Dendritic cell treated with granulocyte-macrophage colony-stimulating factor and Interleukin-4, amounts not matched to agents 40 ng/mL and 50 ng/mL, for 4 days (primary cell): Measurements from ENCODE around the gene XYLT2.
"Not testable (repeated sequence)": the region's sequence is repeated elsewhere in the genome, so short reads cannot be mapped to it uniquely, and the experiment has no call there.

Experiments used
- H3K27ac Mint-ChIP-seq: one replicate; pipeline ENCODE4 v1.8.0; 2022; ENCODE audit warnings: mild to moderate bottlenecking, mixed read lengths
- H3K27me3 Mint-ChIP-seq: one replicate; pipeline ENCODE4 v1.8.0; 2022; ENCODE audit warnings: mild to moderate bottlenecking, mixed read lengths
- H3K36me3 Mint-ChIP-seq: one replicate; pipeline ENCODE4 v1.8.0; 2022; ENCODE audit warnings: low read depth, mixed read lengths
- H3K4me1 Mint-ChIP-seq: one replicate; pipeline ENCODE4 v1.8.0; 2022; ENCODE audit warnings: low read depth, mixed read lengths
- H3K4me3 Mint-ChIP-seq: one replicate; pipeline ENCODE4 v1.8.0; 2022; ENCODE audit warnings: mild to moderate bottlenecking, moderate library complexity, mixed read lengths
- H3K9me3 Mint-ChIP-seq: one replicate; pipeline ENCODE4 v1.8.0; 2022; ENCODE audit warnings: mixed read lengths
- intact Hi-C: fragments of 100-400 bp; cut with micrococcal nuclease; formaldehyde crosslinking; loops from one replicate; pipeline ENCODE4 v1.15.0; 2022

Gene XYLT2

GRCh38 chr17:50345432-50346312 is at the start of gene XYLT2:
XYLT2 (plus strand) TSS chr17:50346126; CDS start chr17:50346141, 15 bp downstream.
- intact Hi-C loops: loop anchor here (5.0 kb wide), 1 partner anchor 198 kb away; no protein-coding TSS in a partner anchor
- H3K27ac Mint-ChIP-seq: peak within 1 kb of the TSS; percentile 81

GRCh38 chr17:50297407-50297865 is 48.5 kb upstream of the XYLT2 start:
- H3K36me3 Mint-ChIP-seq: no peaks in the 10 kb centered on the region

More at GRCh38 chr17:50345432-50346312, at the start of gene XYLT2:
- peak within 1 kb of the TSS; percentile 89 for H3K4me3 Mint-ChIP-seq
- no peaks in the 10 kb centered on the region for H3K9me3 Mint-ChIP-seq
- H3K4me1 Mint-ChIP-seq: peaks cover 35% of the 10 kb centered on the region
- peaks cover 5% of the 10 kb centered on the region for H3K27me3 Mint-ChIP-seq
- peaks cover 10% of the 10 kb centered on the region for H3K36me3 Mint-ChIP-seq

GRCh38 chr17:50298018-50298417 is 47.9 kb upstream of the XYLT2 start:
- Mint-ChIP-seq H3K9me3 (no peaks in the 10 kb centered on the region), H3K36me3 (no peaks in the 10 kb centered on the region), H3K4me3 (no peak overlapping the region), H3K27ac (no peak overlapping the region), H3K27me3 (peaks cover 4% of the 10 kb centered on the region), H3K4me1 (peaks cover 12% of the 10 kb centered on the region)
- intact Hi-C loops: loop anchor here (10.0 kb wide), 1 partner anchor 203 kb away; the partner anchor contains the start of gene PDK2

More at GRCh38 chr17:50297407-50297865, 48.5 kb upstream of the XYLT2 start:
- H3K9me3 Mint-ChIP-seq: no peaks in the 10 kb centered on the region
- H3K4me3 Mint-ChIP-seq: no peak overlapping the region
- no peak overlapping the region for H3K27ac Mint-ChIP-seq
- H3K27me3 Mint-ChIP-seq: peaks cover 4% of the 10 kb centered on the region
- H3K4me1 Mint-ChIP-seq: peaks cover 10% of the 10 kb centered on the region
- intact Hi-C loops: loop anchor here (1.0 to 10.0 kb wide), 2 partner anchors 97 to 203 kb away; partner anchors contain the start of gene PDK2

- Mint-ChIP-seq H3K27me3 (peaks cover 4% of the 10 kb centered on the region), H3K36me3 (no peaks in the 10 kb centered on the region), H3K4me1 (peaks cover 12% of the 10 kb centered on the region), H3K4me3 (no peak overlapping the region), H3K9me3 (no peaks in the 10 kb centered on the region), H3K27ac (no peak overlapping the region)
- intact Hi-C loops: loop anchor here (10.0 kb wide), 1 partner anchor 205 kb away; the partner anchor contains the start of gene PDK2
Measured at GRCh38 chr17:50299776-50300175, 46.1 kb upstream of the XYLT2 start.

- H3K27me3 Mint-ChIP-seq, intact Hi-C loops, H3K4me3 Mint-ChIP-seq, H3K9me3 Mint-ChIP-seq, H3K36me3 Mint-ChIP-seq, H3K27ac Mint-ChIP-seq: not testable (repeated sequence)
- peaks cover 12% of the 10 kb centered on the region for H3K4me1 Mint-ChIP-seq
Measured at GRCh38 chr17:50300824-50301223, 45.1 kb upstream of the XYLT2 start.

- intact Hi-C loops: no loop called here
- Mint-ChIP-seq H3K36me3 (no peaks in the 10 kb centered on the region), H3K27me3 (peaks cover under 1% of the 10 kb centered on the region), H3K27ac (no peak overlapping the region), H3K4me1 (peaks cover 12% of the 10 kb centered on the region), H3K9me3 (no peaks in the 10 kb centered on the region), H3K4me3 (no peak overlapping the region)
Measured at GRCh38 chr17:50301891-50302584, 43.9 kb upstream of the XYLT2 start.

GRCh38 chr17:50303051-50303450 is 42.9 kb upstream of the XYLT2 start:
- Mint-ChIP-seq H3K27me3 (no peaks in the 10 kb centered on the region), H3K4me1 (peaks cover 12% of the 10 kb centered on the region), H3K9me3 (no peaks in the 10 kb centered on the region), H3K27ac (no peak overlapping the region), H3K4me3 (no peak overlapping the region), H3K36me3 (no peaks in the 10 kb centered on the region)
- intact Hi-C loops: no loop called here

- Mint-ChIP-seq H3K36me3 (no peaks in the 10 kb centered on the region), H3K4me3 (no peak overlapping the region), H3K27me3 (no peaks in the 10 kb centered on the region), H3K4me1 (peaks cover 12% of the 10 kb centered on the region), H3K27ac (no peak overlapping the region), H3K9me3 (no peaks in the 10 kb centered on the region)
- intact Hi-C loops: no loop called here
Measured at GRCh38 chr17:50303596-50303995, 42.3 kb upstream of the XYLT2 start.

- H3K36me3 Mint-ChIP-seq: no peaks in the 10 kb centered on the region
- intact Hi-C loops: no loop called here
- no peaks in the 10 kb centered on the region for H3K9me3 Mint-ChIP-seq
- peaks cover 12% of the 10 kb centered on the region for H3K4me1 Mint-ChIP-seq
- no peak overlapping the region for H3K4me3 Mint-ChIP-seq
- H3K27me3 Mint-ChIP-seq: peaks cover 1% of the 10 kb centered on the region
- no peak overlapping the region for H3K27ac Mint-ChIP-seq
Measured at GRCh38 chr17:50304781-50305404, 41.0 kb upstream of the XYLT2 start.

GRCh38 chr17:50307654-50308053 is 38.3 kb upstream of the XYLT2 start:
- Mint-ChIP-seq H3K27me3 (peaks cover 16% of the 10 kb centered on the region), H3K4me3 (no peak overlapping the region), H3K4me1 (peaks cover under 1% of the 10 kb centered on the region), H3K36me3 (no peaks in the 10 kb centered on the region), H3K9me3 (no peaks in the 10 kb centered on the region), H3K27ac (no peak overlapping the region)
- intact Hi-C loops: no loop called here

- Mint-ChIP-seq H3K9me3 (no peaks in the 10 kb centered on the region), H3K4me3 (no peak overlapping the region), H3K27me3 (peaks cover 21% of the 10 kb centered on the region), H3K27ac (no peak overlapping the region), H3K36me3 (no peaks in the 10 kb centered on the region), H3K4me1 (no peaks in the 10 kb centered on the region)
- intact Hi-C loops: no loop called here
Measured at GRCh38 chr17:50308666-50309065, 37.3 kb upstream of the XYLT2 start.

GRCh38 chr17:50310455-50311111 is 35.3 kb upstream of the XYLT2 start:
- intact Hi-C loops: no loop called here
- Mint-ChIP-seq H3K27ac (no peak overlapping the region), H3K27me3 (peaks cover 31% of the 10 kb centered on the region)

GRCh38 chr17:50311112-50311460 is 34.8 kb upstream of the XYLT2 start:
- H3K27me3 Mint-ChIP-seq: peaks cover 31% of the 10 kb centered on the region
- no peak overlapping the region for H3K27ac Mint-ChIP-seq
- intact Hi-C loops: no loop called here
- H3K36me3 Mint-ChIP-seq: no peaks in the 10 kb centered on the region
- no peaks in the 10 kb centered on the region for H3K4me1 Mint-ChIP-seq
- no peaks in the 10 kb centered on the region for H3K9me3 Mint-ChIP-seq
- H3K4me3 Mint-ChIP-seq: no peak overlapping the region

More at GRCh38 chr17:50310455-50311111, 35.3 kb upstream of the XYLT2 start:
- H3K9me3 Mint-ChIP-seq: no peaks in the 10 kb centered on the region
- no peak overlapping the region for H3K4me3 Mint-ChIP-seq
- no peaks in the 10 kb centered on the region for H3K36me3 Mint-ChIP-seq
- H3K4me1 Mint-ChIP-seq: no peaks in the 10 kb centered on the region
